NCI-H748 treated with DMSO at 0.1 percent for 48 hours (cell line): Measurements from ENCODE around the gene SGCD.
"Not testable (repeated sequence)": the region's sequence is repeated elsewhere in the genome, so short reads cannot be mapped to it uniquely, and the experiment has no call there.

Experiments
- DNase-seq: peaks from one replicate; lab custom pipeline; 2025; lab: John Stamatoyannopoulos, UW

The SGCD gene

GRCh38 chr5:156582193-156582598, 255.2 kb downstream of the SGCD start:
- DNase-seq, result no peak

- no peak for DNase-seq
Observed at GRCh38 chr5:156584871-156585270, 257.9 kb downstream of the SGCD start.

- no peak for DNase-seq
Observed at GRCh38 chr5:156585999-156586398, 259.0 kb downstream of the SGCD start.

DNA sequence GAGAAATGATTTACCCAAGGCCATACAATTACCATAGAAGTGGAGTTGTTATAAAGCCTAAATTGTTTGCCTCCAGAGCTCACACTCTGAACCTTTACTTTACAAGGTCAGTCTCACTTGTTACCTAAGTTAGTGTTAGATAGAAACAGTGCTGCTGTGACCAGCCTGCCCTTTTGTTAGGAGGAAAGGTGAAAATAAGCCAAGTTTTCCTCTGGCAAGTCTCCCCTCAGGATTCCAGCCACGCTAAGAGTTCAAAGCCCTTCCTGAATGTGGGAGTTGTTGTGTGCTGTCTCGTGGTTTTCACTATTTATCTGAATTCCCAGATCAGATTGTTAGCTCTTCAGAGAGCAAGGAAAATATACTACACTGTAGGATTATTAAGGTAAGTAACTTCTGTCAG, 260.0 kb downstream of the SGCD start:
- DNase-seq, result no peak

GRCh38 chr5:156588306-156588705, 261.3 kb downstream of the SGCD start:
- DNase-seq, result no peak

DNA sequence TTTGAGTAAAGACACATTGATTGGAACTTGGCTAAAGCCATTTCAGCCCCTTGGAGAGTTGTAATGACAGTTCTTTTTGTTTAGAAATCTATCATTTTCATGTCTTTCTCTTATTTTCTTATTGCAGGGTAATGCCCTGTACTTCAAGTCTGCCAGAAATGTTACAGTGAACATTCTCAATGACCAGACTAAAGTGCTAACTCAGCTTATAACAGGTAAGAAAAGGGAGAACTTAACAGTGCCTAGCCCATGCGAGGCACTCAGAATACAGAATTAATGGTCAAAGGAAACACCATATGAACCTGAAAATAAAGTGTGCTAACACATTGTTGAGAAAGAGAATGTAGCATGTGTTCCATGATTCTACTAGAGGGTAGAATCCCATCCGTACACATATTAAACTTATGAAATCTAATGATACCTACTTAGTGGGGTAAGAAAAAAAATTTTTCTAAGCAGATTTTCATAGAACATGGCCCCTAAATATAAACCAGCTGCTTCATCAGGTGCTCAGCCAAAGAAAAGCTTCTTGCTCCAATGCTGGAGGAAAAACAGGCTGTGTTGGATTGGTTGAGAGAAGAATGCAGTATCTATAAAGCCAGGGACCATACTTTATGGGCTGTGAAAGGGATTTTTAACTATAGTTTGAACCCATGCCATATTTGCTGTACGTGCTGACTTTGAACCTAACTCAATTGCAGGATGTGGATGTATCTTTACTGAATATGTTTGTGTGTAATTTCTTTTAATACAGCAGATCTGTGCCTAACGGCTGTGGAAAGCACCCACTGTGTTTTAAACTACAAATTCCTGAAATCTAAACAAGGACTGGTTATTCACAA, 262.4 kb downstream of the SGCD start:
- no peak for DNase-seq

- no peak for DNase-seq
Observed at GRCh38 chr5:156589946-156590216, 262.9 kb downstream of the SGCD start.

DNA sequence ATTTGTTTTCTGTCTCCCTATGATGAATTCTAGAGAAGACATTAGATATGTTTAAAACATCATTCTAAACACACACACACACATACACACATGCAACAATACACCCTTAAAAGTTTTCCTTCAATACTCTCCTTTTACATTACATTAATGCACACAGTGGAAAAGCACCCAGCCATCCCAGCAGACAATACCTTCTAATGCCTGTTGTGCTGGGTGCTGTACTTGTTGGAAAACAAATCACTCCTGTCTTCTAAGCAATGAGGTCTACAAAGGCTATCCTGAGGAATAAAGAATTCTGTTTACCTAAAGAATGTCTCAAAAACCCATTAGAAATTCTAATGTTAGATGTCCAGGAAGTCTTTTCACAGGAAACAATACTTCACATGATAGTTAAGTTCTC, 264.0 kb downstream of the SGCD start:
- DNase-seq, result no peak

DNA sequence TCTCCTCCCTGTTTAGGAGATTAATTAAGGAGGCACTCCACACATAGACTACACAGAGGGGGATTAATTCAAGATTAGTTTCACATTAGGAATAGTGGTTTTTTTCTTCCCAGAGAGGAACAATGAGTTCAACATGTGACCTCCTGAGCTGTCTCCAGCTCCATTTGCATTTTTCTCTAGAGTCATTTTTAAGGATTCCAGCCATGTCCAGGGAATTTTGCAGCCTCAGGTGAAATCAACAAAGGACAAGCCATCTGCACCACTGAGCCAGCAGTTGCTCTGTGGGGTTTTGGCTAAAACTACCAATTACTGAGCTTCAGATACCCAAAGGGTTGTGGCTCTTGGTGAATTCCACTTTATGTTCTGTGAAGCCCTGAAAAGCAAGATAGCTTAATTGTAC, 264.7 kb downstream of the SGCD start:
- no peak for DNase-seq

DNA sequence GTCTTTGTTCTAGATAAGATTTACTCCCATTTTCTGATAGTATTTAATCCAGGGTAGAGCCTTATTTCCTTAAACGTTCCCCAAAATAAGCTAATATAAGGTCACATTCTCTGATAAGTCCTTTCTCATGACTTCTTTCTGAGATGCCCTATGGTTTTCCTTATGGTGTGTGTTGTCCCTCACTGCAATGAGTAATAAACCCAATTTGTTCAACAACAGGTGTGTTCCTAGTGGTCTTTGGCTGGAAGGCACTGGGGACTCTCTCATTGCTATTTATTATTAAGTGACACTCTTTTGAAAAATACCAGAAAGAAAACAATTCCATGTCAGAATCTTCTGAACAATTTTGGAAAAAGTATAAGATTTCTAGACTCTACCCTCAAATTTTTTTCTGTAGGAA, 266.6 kb downstream of the SGCD start:
- no peak for DNase-seq

DNA sequence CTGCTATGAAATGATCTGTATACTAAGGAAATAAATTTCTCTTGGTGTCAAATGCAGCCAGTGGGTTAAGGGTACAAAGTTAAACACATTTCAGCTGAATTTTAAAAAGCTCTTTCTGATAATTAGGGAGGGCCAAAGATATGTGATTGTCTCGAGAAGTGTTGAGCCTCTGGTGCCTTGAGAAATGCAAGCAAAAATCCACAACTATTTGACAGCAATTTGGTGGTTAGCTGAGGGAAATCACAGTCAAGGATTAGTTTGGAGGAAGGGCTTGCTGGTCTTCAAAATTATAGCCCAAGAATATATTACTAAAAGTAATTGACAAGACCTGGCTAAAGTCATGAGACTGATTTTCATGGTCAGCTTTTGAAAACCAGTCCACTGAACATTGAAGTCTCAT, 267.4 kb downstream of the SGCD start:
- DNase-seq, result no peak

- no peak for DNase-seq
Observed at GRCh38 chr5:156595132-156595787, 268.3 kb downstream of the SGCD start.

- DNase-seq, result no peak
Observed at GRCh38 chr5:156597276-156597675, 270.3 kb downstream of the SGCD start.

DNA sequence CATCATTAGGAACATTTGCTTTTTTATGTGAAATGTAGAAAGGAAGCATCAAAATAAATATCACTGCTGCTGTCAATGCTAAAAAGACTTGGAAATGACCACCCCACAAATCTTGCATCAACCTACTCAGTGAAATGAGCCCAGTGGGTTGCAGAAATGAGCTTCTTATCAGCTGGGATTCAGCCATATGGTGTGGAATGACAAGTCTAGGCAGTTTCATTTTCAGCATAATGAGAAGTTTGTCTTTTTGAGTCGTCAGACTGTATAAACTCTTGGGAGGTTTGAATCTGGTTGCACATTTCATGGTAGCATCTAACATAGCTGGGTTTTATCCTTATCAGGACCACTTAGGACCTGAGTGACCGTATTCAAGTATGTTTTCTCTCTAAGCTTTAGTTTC, 272.0 kb downstream of the SGCD start:
- no peak for DNase-seq

GRCh38 chr5:156610582-156610981, 283.6 kb downstream of the SGCD start:
- not testable (repeated sequence) for DNase-seq

GRCh38 chr5:156615901-156616300, 288.9 kb downstream of the SGCD start:
- no peak for DNase-seq

GRCh38 chr5:156617426-156617825, 290.5 kb downstream of the SGCD start:
- DNase-seq, result no peak

DNA sequence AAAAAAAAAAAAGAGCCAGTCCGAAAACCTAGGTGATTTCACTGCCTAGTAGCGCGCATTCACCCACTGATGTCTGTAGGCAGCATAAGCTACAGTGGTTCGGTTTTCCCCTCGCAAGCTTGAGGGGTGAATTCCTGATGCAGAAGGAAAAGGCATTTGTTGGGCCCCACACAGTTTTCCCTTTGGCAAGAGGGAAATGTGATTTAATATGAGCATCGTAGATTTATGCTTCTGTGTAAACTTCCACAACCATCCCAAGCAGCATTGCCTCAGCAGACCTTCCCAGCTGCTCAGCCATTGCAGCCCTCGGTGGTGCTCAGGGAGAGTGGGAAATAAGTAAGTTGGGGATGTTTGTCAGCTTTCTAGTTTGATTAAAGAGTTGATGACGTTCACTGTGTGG, 291.6 kb downstream of the SGCD start:
- DNase-seq, result no peak

DNA sequence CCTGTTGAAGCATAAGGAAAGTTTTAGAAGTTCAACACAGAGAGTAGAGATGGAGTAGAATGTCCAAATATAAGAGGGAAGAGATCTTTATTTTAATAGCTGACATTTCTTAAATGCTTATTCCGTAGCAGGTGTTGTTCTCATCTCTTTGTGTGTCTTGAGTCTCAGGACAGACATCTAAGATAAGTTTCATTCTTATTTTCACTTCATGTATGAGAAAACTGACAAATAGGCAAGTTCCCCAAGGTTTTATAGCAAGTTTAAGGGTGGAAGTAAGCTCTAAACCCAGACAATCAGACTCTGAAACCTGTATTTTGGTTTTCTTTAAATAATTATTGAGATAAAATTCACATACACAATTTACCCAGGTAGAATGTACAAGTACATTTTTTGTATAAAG, 294.8 kb downstream of the SGCD start:
- DNase-seq, result no peak

GRCh38 chr5:156623381-156624040, 296.5 kb downstream of the SGCD start:
- no peak for DNase-seq

- no peak for DNase-seq
Observed at GRCh38 chr5:156624686-156625085, 297.7 kb downstream of the SGCD start.

GRCh38 chr5:156628421-156628820, 301.5 kb downstream of the SGCD start:
- no peak for DNase-seq

DNA sequence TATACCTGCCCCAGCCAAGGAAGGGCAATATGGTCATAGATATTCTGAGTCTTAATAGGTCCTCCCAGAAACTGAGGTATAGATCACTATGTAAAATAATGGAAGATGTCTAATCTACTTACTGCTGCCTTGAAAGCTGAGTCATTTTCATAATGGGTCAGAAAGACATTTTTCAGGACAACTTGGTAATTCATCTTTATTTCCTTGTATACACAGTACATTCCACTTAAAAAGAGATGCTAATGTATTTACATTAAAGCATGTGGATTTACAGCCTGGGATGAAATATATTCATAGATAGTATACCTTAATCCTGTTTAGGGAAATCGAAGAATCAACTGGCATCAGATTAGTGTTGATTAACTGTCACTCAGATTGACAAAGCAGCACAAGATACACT, 304.0 kb downstream of the SGCD start:
- DNase-seq, result no peak
